H54 (cell line): ENCODE data around the gene CA5A.
"Not testable (repeated sequence)": the region's sequence is repeated elsewhere in the genome, so short reads cannot be mapped to it uniquely, and the experiment has no call there.

ENCODE experiments used
- DNase-seq: peaks from one replicate; pipeline ENCODE4 v3.0.0; 2011; ENCODE audit warnings: low spot score, mixed read lengths; ENCODE audit not compliant: insufficient read length
- FAIRE-seq: peaks from 3 replicates; lab custom pipeline; 2011; peaks lifted over from hg19 to GRCh38; lab: Jason Lieb, UNC
- POLR2A ChIP-seq: IDR thresholded peaks from 2 replicates; pipeline ENCODE4 v1.6.1; 2011; ENCODE audit warnings: low read depth, mild to moderate bottlenecking, low read length

Gene CA5A

DNA sequence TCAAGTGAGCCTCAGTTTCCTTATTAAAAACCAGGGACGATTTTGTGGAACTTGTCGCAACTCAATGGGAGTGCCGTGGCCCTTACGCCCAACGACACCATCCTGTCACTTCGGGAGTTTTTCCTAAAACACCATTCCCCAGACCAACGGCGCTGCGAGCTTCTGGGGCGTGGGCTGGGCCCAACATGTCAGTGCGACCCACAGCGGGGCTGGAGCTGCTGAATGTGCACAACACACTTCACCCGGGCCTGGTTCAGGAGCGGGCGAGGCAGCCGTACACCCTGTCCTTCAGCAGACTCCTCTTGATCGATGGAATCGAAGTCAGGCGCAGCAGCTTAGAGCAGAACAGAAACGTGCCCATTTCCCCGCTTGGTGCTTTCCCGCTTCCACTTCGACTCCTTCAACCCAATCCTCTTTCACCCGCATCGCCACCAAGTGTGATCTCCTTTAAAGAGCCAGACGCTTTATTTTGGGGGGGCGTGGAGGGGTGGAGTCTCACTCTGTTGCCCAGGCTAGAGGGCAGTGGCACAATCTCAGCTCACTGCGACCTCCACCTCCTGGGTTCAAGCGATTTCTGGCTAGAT is 53.8 kb downstream of the CA5A start:
- TF ChIP-seq POLR2A: no peak
- FAIRE-seq (no peak), DNase-seq (no peak)

GRCh38 chr16:87881324-87882200 is 54.8 kb downstream of the CA5A start:
- DNase-seq (no peak), FAIRE-seq (no peak)
- no peak for TF ChIP-seq POLR2A

DNA sequence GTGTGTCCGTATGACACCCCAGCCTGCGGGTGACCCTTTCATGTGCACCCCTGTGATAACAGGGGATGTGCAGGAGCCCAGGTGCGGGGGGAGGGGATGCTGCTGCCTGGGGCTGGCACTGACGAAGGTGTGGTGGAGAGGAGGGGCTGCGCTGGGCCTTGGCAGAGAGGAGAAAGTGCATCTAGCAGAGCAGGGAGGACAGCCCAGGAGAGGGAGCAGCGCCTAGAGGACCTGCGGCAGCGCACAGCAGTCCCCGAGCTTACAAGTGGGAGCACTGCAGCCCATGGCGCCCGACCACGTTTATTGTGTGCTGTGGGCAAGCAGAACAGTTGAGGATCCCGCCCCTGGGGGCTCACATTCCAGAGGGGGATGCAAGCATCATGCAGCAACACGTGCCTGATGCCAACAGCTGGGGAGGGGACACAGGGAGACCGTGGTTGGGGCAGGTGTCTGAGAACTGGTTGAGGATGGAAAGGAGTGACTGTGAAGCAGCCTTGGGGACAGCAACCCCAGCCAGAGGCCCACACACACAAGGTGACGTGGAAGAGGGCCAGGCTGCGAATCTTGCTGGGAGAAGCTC is 56.1 kb downstream of the CA5A start:
- DNase-seq: no peak
- TF ChIP-seq POLR2A: no peak
- FAIRE-seq: no peak

GRCh38 chr16:87879411-87880013 is 56.8 kb downstream of the CA5A start:
- DNase-seq, FAIRE-seq: not testable (repeated sequence)

DNA sequence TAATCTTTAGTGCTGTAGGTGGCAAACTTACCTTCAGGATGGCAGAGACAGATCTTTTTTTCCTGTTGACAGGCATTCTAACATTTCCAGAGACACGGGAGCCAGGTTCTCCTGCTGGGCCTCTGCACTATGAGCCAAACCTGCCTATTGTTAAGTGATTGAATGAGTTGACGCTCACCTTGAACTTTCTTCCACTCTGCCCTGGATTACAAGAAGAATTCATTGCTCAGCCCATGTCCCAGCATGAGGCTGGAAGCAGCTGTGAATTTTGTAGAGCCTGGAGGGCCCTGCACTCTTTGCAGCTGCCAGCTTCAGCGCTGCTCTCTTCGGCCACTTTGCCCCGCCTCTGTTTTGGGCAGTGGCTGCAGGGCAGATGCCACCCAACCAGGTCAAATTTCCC is 57.6 kb downstream of the CA5A start:
- no peak for TF ChIP-seq POLR2A
- FAIRE-seq (no peak), DNase-seq (no peak)

- no peak for DNase-seq
- FAIRE-seq: no peak
- TF ChIP-seq POLR2A: no peak
These were observed 58.3 kb downstream of the CA5A start for GRCh38 chr16:87877942-87878507.

- FAIRE-seq: no peak
- no peak for DNase-seq
- TF ChIP-seq POLR2A: no peak
These were observed 61.5 kb downstream of the CA5A start for GRCh38 chr16:87874639-87875427.

GRCh38 chr16:87870418-87871291 is 65.7 kb downstream of the CA5A start:
- DNase-seq, FAIRE-seq: not testable (repeated sequence)

- FAIRE-seq, DNase-seq: not testable (repeated sequence)
These were observed 66.4 kb downstream of the CA5A start for GRCh38 chr16:87869879-87870417.

- not testable (repeated sequence) for DNase-seq, FAIRE-seq
- TF ChIP-seq POLR2A: peak; percentile 96
These were observed 67.1 kb downstream of the CA5A start, which contains the start of gene SLC7A5 for GRCh38 chr16:87869061-87869878. SLC7A5 (minus strand) TSS chr16:87869507; CDS start chr16:87869422, 85 bp downstream.

DNA sequence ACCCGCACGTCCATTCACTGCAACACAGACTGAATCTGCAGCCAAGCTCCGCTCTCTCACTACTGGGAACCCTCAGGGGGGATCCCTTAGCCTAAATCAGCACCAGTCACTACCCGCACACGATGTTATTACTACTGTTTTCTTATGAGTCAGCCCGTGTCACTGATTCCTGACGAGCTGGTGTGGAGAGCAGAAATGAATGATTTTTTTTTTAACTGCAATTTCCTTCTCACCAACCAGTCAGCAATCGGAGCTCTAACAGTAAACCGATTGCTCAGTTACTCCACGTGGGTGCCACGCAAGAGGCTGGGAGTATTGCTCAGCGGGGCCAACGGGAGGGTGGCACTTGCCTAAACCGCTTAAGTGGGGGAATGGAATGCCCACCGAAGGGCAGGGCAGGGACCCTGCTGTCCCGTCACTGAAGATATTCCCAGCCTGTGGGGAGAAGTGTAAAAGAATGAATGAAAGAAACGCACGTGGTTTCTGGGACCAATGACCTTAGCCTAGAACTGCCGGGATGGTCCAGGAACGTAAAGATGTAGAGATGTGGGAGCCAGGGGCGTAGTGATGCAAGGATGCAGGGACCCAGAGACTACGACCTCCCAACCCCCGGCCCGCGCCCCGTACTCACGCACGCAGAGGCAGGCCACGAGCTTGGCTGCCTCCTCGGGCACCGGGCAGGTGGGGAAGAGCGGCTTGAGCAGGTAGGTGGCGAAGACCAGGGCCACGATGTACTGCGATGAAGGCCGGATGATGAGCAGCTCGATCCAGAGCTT is 67.9 kb downstream of the CA5A start:
- not testable (repeated sequence) for FAIRE-seq, DNase-seq

- not testable (repeated sequence) for FAIRE-seq, DNase-seq
These were observed 70.3 kb downstream of the CA5A start for GRCh38 chr16:87865902-87866555.
